Panc1 (cell line): Measurements from ENCODE around the gene MVP. TPM values are rescaled to one million over a fixed set of nuclear protein-coding genes. Genes with fewer than 3 reads are reported as not detected.

Experiments used
- ATAC-seq: fragments of 200-7000 bp; cut with Tn5 transposase; 2 replicates; pipeline ENCODE4 v1.9.1; 2020; ENCODE audit warnings: mild to moderate bottlenecking, moderate library complexity
- BruUV-seq: library from RNA; stranded (reverse); fragments of 400-500 nt; replicated peaks from 2 replicates; lab custom pipeline; 2021; lab: Mats Ljungman, UMichigan
- CTCF ChIA-PET: fragments of 300-600 bp; sonication (Branson Sonifier 250); formaldehyde crosslinking; loops from one replicate; lab custom pipeline; 2022; ENCODE audit warnings: antibody characterized with exemption; lab: Charles Lee
- POLR2A ChIA-PET: fragments of 300-600 bp; sonication (Branson Sonifier 250); formaldehyde crosslinking; loops from one replicate; lab custom pipeline; 2022; ENCODE audit warnings: antibody characterized with exemption; lab: Charles Lee
- DNase-seq: peaks from one replicate; pipeline ENCODE4 v3.0.0-alpha.2; 2010; ENCODE audit warnings: low read depth, low spot score
- H3K27ac ChIP-seq: 2 replicates; pipeline ENCODE4 v1.5.1; 2011; ENCODE audit warnings: mild to moderate bottlenecking, low read length, inconsistent platforms
- H3K27me3 ChIP-seq: fragments of 200-500 bp; sonication (Bioruptor generic); 2 replicates; pipeline ENCODE4 v1.6.0; 2014; ENCODE audit warnings: low read length, inconsistent platforms; ENCODE audit not compliant: control insufficient read depth, insufficient read depth
- H3K36me3 ChIP-seq: fragments of 200-500 bp; sonication (Bioruptor generic); 2 replicates; pipeline ENCODE4 v1.5.1; 2014; ENCODE audit warnings: inconsistent platforms, mild to moderate bottlenecking, low read length, moderate library complexity; ENCODE audit not compliant: control insufficient read depth, insufficient read depth
- H3K4me1 ChIP-seq: 2 replicates; pipeline ENCODE4 v1.5.1; 2011; ENCODE audit warnings: inconsistent platforms, mild to moderate bottlenecking, low read length, moderate library complexity; ENCODE audit not compliant: control insufficient read depth, insufficient read depth
- H3K4me3 ChIP-seq, 2 experiments: 2 replicates each; pipeline ENCODE4 v1.5.1; 2011 to 2012; ENCODE audit warnings: low read depth in 2 of 2, low read length in 2 of 2, mild to moderate bottlenecking in 2 of 2, inconsistent platforms in 1 of 2, moderate library complexity in 1 of 2
- H3K9me3 ChIP-seq: fragments of 200-500 bp; sonication (Bioruptor generic); 2 replicates; pipeline ENCODE4 v1.5.1; 2014; ENCODE audit warnings: low read depth, mild to moderate bottlenecking, inconsistent platforms, low read length, moderate library complexity; ENCODE audit not compliant: control insufficient read depth, insufficient read depth
- CTCF ChIP-seq: fragments of 450-650 bp; IDR thresholded peaks from 2 replicates; pipeline ENCODE4 v1.5.1; 2017; ENCODE audit warnings: mild to moderate bottlenecking
- POLR2AphosphoS5 ChIP-seq: IDR thresholded peaks from 2 replicates; pipeline ENCODE4 v1.6.1; 2012; ENCODE audit warnings: mild to moderate bottlenecking, low read depth, low read length, moderate library complexity
- REST ChIP-seq, 2 experiments: IDR thresholded peaks; 2 replicates each; pipeline ENCODE4 v1.6.1; 2011 to 2012; ENCODE audit warnings: low read depth in 2 of 2, control low read depth in 1 of 2, low read length in 1 of 2, mild to moderate bottlenecking in 1 of 2, moderate library complexity in 1 of 2; ENCODE audit not compliant: insufficient read depth in 1 of 2
- SIN3A ChIP-seq: IDR thresholded peaks from 2 replicates; pipeline ENCODE4 v1.6.1; 2012; ENCODE audit warnings: low read depth, mild to moderate bottlenecking, low read length, moderate library complexity, borderline replicate concordance; ENCODE audit not compliant: insufficient read depth
- TCF7L2 ChIP-seq: IDR thresholded peaks from 2 replicates; pipeline ENCODE4 v1.6.1; 2011; ENCODE audit warnings: mild to moderate bottlenecking, low read depth, low read length, inconsistent platforms
- in situ Hi-C: cut with HindIII; loops from 2 replicates; pipeline ENCODE4 v1.10.0; 2016; ENCODE audit warnings: low sequenced_read_pairs, low pct_unique_long_range_greater_than_20kb
- intact Hi-C: fragments of 100-400 bp; cut with micrococcal nuclease; formaldehyde crosslinking; loops from one replicate; pipeline ENCODE4 v1.10.0; 2022; ENCODE audit not compliant: unreplicated experiment
- total RNA-seq: library from RNA; stranded (reverse); gene quantifications from one replicate; pipeline ENCODE4 v1.2.1, GENCODE V29; 2021; ENCODE audit not compliant: unreplicated experiment

Gene MVP
- total RNA-seq, 1 experiment from 2014 or later: 107 TPM

- in situ Hi-C loops (no loop called here), intact Hi-C loops (no loop called here)
- Histone ChIP-seq H3K4me1 (peaks cover 29% of the 10 kb centered on the region), H3K27me3 (no peaks in the 10 kb centered on the region), H3K9me3 (no peaks in the 10 kb centered on the region), H3K27ac (no peak overlapping the region), H3K4me3 (no peak overlapping the region), H3K36me3 (no peaks in the 10 kb centered on the region)
- ATAC-seq: no peak
- ChIA-PET CTCF (interaction anchor here (0.6 to 0.7 kb wide), 3 partner anchors 9 to 214 kb away, joined by 7 to 20 read pairs (median 10); no protein-coding TSS in a partner anchor), POLR2A (no interaction called here)
- no peak for DNase-seq
- TF ChIP-seq CTCF: no peak
- TF ChIP-seq TCF7L2: no peak
- no peak for TF ChIP-seq POLR2AphosphoS5
- TF ChIP-seq REST (IDR thresholded peaks at IDR 0.05; ENCODE audit: insufficient read depth in 1 of 2, low read depth in 2 of 2, low read length in 1 of 2): no peak
- no peak for TF ChIP-seq SIN3A
- no TSS peak for BruUV-seq
Observed at GRCh38 chr16:29826342-29826695, 6.1 kb downstream of the MVP start.

- no peaks in the 10 kb centered on the region for H3K36me3 ChIP-seq
Observed at GRCh38 chr16:29830774-29831173, 10.5 kb downstream of the MVP start.

More at GRCh38 chr16:29830774-29831173, 10.5 kb downstream of the MVP start:
- POLR2A ChIA-PET: no interaction called here
- no TSS peak for BruUV-seq
- Histone ChIP-seq H3K4me1 (no peaks in the 10 kb centered on the region), H3K27ac (no peak overlapping the region), H3K4me3 (no peak overlapping the region), H3K9me3 (no peaks in the 10 kb centered on the region), H3K27me3 (no peaks in the 10 kb centered on the region)
- no peak for TF ChIP-seq CTCF
- no peak for TF ChIP-seq TCF7L2
- no peak for TF ChIP-seq SIN3A
- no peak for TF ChIP-seq POLR2AphosphoS5
- no peak for TF ChIP-seq REST (IDR thresholded peaks at IDR 0.05; ENCODE audit: insufficient read depth in 1 of 2, low read depth in 2 of 2, low read length in 1 of 2)
- in situ Hi-C loops: no loop called here
- DNase-seq (no peak), ATAC-seq (no peak)
- intact Hi-C loops: no loop called here
- CTCF ChIA-PET: no interaction called here
